Measurements from ENCODE around the gene SLFNL1. TPM values are rescaled to one million over a fixed set of nuclear protein-coding genes. Genes with fewer than 3 reads are reported as not detected.
A peak's percentile ranks its signal among the peaks of the same experiment; 100 is the strongest.

The SLFNL1 gene
- total RNA-seq, 1 donor from 2014 or later, result not detected

GRCh38 chr1:41030872-41031616 lies 9.5 kb upstream of the SLFNL1 start:
- no peak for TF ChIP-seq CTCF (conservative IDR thresholded peaks at IDR 0.05; ENCODE audit: low read depth, low read length)
- H3K4me3 ChIP-seq (ENCODE audit: low read depth, low read length), result no peak overlapping the region
- no peak for DNase-seq (ENCODE audit: low read depth)

- H3K4me3 ChIP-seq (ENCODE audit: low read depth, low read length), result no peak overlapping the region
- no peak for DNase-seq (ENCODE audit: low read depth)
- TF ChIP-seq CTCF (conservative IDR thresholded peaks at IDR 0.05; ENCODE audit: low read depth, low read length), result no peak
These were observed 6.6 kb upstream of the SLFNL1 start for GRCh38 chr1:41028034-41028642.

GRCh38 chr1:41025979-41026819 lies 4.7 kb upstream of the SLFNL1 start:
- no peak for TF ChIP-seq CTCF (conservative IDR thresholded peaks at IDR 0.05; ENCODE audit: low read depth, low read length)
- no peak for DNase-seq (ENCODE audit: low read depth)
- no peak overlapping the region for H3K4me3 ChIP-seq (ENCODE audit: low read depth, low read length)

- no peak for DNase-seq (ENCODE audit: low read depth)
- no peak for TF ChIP-seq CTCF (conservative IDR thresholded peaks at IDR 0.05; ENCODE audit: low read depth, low read length)
- H3K4me3 ChIP-seq (ENCODE audit: low read depth, low read length), result no peak overlapping the region
These were observed 3.4 kb upstream of the SLFNL1 start for GRCh38 chr1:41024953-41025352.

- H3K4me3 ChIP-seq (ENCODE audit: low read depth, low read length), result no peak overlapping the region
- no peak for DNase-seq (ENCODE audit: low read depth)
- peak; percentile 48 for TF ChIP-seq CTCF (conservative IDR thresholded peaks at IDR 0.05; ENCODE audit: low read depth, low read length)
These were observed 1.9 kb upstream of the SLFNL1 start for GRCh38 chr1:41023279-41023990.

- DNase-seq (ENCODE audit: low read depth), result no peak
- no peak overlapping the region for H3K4me3 ChIP-seq (ENCODE audit: low read depth, low read length)
- TF ChIP-seq CTCF (conservative IDR thresholded peaks at IDR 0.05; ENCODE audit: low read depth, low read length), result no peak
These were observed 899 bp upstream of the SLFNL1 start for GRCh38 chr1:41022424-41022823.

Measured in epithelial cell of proximal tubule (primary cell).